ENCODE measurements around the gene CAPN1.

GRCh38 chr11:65204646-65205601, 23.2 kb downstream of the CAPN1 start:
- TF ChIP-seq CTCF (IDR thresholded peaks at IDR 0.05 in 8 of 11, conservative IDR thresholded peaks at IDR 0.05 in 3 of 11) (peak; percentile 71 to 96 (median 89)), POLR2A (IDR thresholded peaks at IDR 0.05) (no peak), POLR2AphosphoS5 (IDR thresholded peaks at IDR 0.05) (peak in 2 of 3 donors; percentile 18 to 67)
